GM18907 (cell line): ENCODE measurements around the gene COL4A3.
A peak's percentile ranks its signal among the peaks of the same experiment; 100 is the strongest.

Experiments
- ATAC-seq: cut with Tn5 transposase; IDR thresholded peaks from one replicate; pipeline ENCODE4 v1.9.1; 2021; ENCODE audit warnings: mild to moderate bottlenecking, moderate library complexity; ENCODE audit not compliant: unreplicated experiment

The COL4A3 gene

DNA sequence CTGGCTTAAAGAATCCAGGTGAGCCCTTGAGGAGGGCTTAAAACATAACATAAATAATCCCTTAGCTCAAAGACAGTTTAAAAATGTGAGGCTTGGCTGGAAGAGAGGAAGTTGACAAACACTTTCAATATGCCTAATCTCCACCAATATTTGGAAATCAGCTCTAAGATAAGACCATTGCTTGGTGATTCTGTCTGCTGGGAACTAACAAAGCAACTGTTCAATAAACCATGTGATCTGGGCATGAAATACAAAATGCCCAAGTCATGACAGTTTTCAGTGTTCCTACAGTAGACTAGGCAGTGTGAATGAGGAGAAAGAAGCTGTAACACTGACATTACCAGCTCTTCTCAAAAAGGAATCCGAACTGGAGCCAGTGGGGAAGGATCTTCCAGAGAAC is 171.3 kb downstream of the COL4A3 start:
- no peak for ATAC-seq

DNA sequence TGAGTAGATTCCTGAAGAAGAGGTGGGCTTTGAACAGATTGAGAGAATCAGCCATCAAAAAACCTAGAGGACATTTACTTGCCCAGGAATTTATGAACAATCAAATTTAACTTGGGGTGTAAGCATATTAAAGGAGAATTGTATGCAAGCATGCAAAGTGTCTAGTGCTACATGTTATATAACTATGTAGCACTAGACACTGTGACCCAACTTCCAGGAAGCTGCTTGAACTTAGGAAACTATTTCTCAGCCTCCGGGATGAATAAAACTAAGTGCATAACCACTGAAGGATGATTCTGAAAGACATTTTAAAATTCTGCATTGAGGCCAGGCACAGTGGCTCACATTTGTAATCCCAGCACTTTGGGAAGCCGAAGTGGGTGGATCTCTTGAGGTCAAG is 173.0 kb downstream of the COL4A3 start:
- no peak for ATAC-seq

DNA sequence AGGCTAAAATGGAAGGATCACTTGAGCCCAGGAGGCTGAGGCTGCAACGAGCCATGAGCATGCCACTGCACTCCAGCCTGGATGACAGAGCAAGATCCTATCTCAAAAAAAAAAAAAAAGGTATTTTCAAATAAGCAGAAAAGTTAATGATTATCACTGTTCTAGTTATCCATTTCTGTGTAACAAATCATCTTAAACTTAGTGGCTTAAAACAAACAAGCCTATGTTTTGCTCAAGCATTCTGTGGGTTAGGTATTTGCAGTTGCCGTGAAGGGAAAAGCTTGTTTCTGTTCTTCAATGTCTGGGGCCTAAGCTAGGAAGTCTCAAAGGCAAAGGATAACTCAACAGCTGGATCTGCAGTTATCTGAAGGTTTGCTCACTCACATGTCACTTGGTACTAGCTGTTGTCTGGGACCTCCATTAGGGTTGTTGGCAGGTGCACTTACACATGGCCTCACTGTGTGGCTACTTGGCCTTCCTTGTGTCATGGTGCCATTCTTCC is 174.7 kb downstream of the COL4A3 start:
- peak; percentile 53 for ATAC-seq

- ATAC-seq, result no peak
Observed at GRCh38 chr2:227340106-227340505, 175.7 kb downstream of the COL4A3 start.

- ATAC-seq, result no peak
Observed at GRCh38 chr2:227341553-227341952, 177.1 kb downstream of the COL4A3 start.

GRCh38 chr2:227344231-227344630 is 179.8 kb downstream of the COL4A3 start:
- ATAC-seq, result no peak

DNA sequence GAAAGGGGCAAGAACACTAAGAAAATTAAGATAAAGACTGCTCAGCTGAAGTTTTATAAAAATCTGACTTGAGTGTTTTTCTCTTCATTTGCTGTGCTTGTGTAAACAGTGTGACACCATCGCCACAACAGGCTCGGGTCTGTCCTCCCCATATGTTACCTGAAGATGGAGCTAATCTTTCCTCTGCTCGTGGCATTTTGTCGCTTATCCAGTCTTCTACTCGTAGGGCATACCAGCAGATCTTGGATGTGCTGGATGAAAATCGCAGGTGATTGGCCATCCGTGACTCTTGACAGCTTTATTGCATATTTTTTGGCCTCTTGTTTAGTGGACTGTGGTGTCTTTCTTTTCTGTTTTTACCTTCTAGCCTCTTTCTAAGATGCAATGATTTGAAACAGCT is 182.7 kb downstream of the COL4A3 start:
- ATAC-seq, result no peak

DNA sequence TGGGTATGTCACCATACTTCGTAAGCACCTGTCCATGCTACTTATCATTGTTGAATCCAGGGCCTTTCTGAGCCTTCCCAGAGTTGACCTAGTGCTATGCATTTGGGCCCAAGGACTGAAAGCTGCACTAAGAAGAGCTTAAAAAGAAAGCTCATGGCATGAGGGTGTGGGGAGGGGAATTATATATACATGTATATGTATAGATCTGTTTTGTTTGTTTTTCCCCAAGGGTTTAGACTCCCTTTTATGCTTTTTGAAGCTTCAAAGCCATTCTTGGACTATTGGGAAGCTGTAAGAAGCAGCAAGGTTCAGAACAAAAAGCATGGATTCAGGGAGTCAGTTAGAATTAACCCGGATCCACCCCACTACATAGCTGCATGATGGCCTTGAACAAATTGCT is 183.9 kb downstream of the COL4A3 start:
- ATAC-seq, result no peak

DNA sequence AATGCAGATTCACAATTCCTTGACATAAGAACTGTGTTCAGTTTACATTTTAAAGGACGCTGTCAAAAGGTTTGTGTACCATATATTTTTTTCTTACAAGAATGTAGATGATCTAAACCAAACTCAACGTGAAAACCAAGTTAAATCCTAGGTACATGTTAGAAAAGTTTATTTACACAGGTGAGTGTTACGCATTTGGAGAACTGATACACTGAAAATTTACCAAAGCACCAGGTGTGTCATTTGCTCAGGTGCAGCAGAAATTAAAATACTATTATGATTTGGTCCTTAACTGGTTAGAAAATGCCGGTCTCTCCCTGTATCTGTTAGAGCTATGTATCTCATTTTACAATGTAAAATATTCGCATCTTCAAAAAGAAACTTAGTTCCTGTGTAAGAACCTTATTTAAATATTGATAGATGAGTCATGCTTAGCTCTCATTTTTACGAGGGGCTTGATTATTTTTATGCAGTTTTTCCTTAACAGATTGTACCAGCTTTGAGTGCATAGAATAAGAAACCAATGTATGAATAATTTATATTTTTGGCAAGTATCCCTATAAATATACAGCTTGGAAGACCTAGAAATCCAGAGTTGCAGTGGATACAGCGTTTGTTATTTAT is 185.7 kb downstream of the COL4A3 start:
- no peak for ATAC-seq

DNA sequence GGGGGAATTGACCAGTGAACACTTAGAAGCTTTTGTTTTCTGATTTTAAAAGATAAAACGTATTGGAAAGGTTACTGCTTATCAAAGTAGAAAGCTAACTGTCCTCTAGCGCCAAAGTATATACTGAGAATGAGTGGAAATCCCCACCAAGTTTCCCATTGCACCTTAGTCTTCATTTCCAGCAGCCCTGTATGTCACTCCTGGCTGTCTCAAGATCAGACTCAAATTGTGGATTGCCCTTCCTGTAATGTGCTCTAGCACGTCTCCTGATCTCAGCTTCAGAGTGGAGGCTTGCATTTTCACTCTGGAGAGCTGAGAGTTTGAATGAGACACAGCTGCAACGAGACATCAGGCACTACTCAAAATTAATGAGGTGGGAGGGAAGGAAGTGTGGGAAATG is 187.2 kb downstream of the COL4A3 start:
- peak; percentile 86 for ATAC-seq

DNA sequence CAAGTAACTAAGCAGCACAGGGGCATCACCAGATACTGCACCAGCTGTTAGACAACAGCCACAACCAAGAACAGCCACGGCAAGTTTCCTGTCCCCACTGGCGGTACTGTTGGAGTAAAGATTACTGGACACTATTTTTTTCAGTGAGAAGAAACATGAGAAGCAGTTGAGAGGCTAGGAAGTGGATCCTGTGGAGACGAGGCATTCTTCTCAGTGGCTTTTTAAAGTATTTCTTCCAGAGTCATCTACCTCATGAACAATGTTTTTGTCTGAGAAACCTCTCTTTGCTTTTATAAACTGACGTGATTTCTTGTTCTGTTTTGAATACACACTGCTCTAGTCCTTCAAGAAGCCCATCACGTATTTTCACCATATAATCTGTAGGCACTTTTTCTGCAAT is 195.9 kb downstream of the COL4A3 start:
- no peak for ATAC-seq

DNA sequence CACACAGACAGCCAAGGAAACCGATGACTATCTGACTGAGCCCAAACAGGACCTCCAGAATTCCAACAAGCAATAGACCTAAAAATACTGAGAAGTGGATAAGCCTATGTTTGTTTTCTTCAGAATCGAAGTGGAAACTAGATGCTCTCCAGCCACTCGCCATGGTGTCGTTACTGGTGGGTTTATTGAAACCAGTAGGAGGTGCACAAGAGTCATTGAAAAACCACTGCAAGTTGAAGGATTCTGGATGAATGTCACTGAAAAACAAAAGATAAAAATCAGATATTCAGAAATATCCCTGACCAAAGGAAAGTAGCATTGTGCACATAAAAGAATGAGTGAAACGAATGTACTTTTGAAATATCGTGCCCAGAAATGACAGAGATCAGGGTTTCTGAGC is 199.3 kb downstream of the COL4A3 start:
- no peak for ATAC-seq
